Upper lobe of right lung (tissue), 1 donor: Measurements from ENCODE around the gene ATP1B1. TPM values are rescaled to one million over a fixed set of nuclear protein-coding genes. Genes with fewer than 3 reads are reported as not detected.
"Not testable (repeated sequence)": the region's sequence is repeated elsewhere in the genome, so short reads cannot be mapped to it uniquely, and the experiment has no call there.

Experiments
- ATAC-seq: fragments of 200-7000 bp; cut with Tn5 transposase; one replicate; pipeline ENCODE4 v1.9.1; 2020; ENCODE audit warnings: mild to moderate bottlenecking, moderate library complexity
- DNase-seq: peaks from one replicate; pipeline ENCODE4 v3.0.0-alpha.2; 2020
- H3K27ac ChIP-seq: fragments of 200-600 bp; one replicate; pipeline ENCODE4 v1.8.0; 2022
- H3K27me3 ChIP-seq: fragments of 200-600 bp; one replicate; pipeline ENCODE4 v1.8.0; 2022; ENCODE audit warnings: mild to moderate bottlenecking
- H3K36me3 ChIP-seq: fragments of 200-600 bp; one replicate; pipeline ENCODE4 v1.8.0; 2022
- H3K4me1 ChIP-seq: fragments of 200-600 bp; one replicate; pipeline ENCODE4 v1.8.0; 2022
- H3K4me3 ChIP-seq: fragments of 200-600 bp; one replicate; pipeline ENCODE4 v1.8.0; 2022; ENCODE audit warnings: mild to moderate bottlenecking
- H3K9me3 ChIP-seq: fragments of 200-600 bp; one replicate; pipeline ENCODE4 v1.8.0; 2022
- CTCF ChIP-seq: fragments of 200-600 bp; IDR thresholded peaks from one replicate; pipeline ENCODE4 v1.8.0; 2022; ENCODE audit warnings: antibody characterized with exemption
- intact Hi-C: fragments of 100-400 bp; cut with DNase I; formaldehyde crosslinking; loops from one replicate; pipeline ENCODE4 v1.11.0; 2022
- total RNA-seq: library from RNA; stranded (reverse); fragmentation: NEBNext Ultra II Directional; extraction: Animal tissue kit (Norgen Biotek cat#: 25700); gene quantifications from one replicate; pipeline ENCODE4 v1.2.1, GENCODE V29; 2021
- donor health status: DM: no; HTN: yes; CAD: no; lungs with severe emphysema.

Gene ATP1B1
- total RNA-seq, 1 donor from 2014 or later, result 192 TPM

- intact Hi-C loops, result no loop called here
- H3K9me3 ChIP-seq, result no peaks in the 10 kb centered on the region
- no peak for TF ChIP-seq CTCF
- H3K27ac ChIP-seq, result no peak overlapping the region
- peaks cover 8% of the 10 kb centered on the region for H3K4me1 ChIP-seq
- H3K4me3 ChIP-seq, result no peak overlapping the region
- ATAC-seq, result no peak
- peaks cover 30% of the 10 kb centered on the region for H3K36me3 ChIP-seq
- no peaks in the 10 kb centered on the region for H3K27me3 ChIP-seq
- no peak for DNase-seq
These were observed 16.5 kb downstream of the ATP1B1 start for GRCh38 chr1:169122976-169123375.

GRCh38 chr1:169124459-169124858 is 18.0 kb downstream of the ATP1B1 start:
- H3K27me3 ChIP-seq, result no peaks in the 10 kb centered on the region
- intact Hi-C loops, result no loop called here
- ATAC-seq, result peak; percentile 69
- no peaks in the 10 kb centered on the region for H3K4me1 ChIP-seq
- H3K36me3 ChIP-seq, result peaks cover 43% of the 10 kb centered on the region
- no peak for DNase-seq
- no peak overlapping the region for H3K27ac ChIP-seq
- no peak overlapping the region for H3K4me3 ChIP-seq
- no peak for TF ChIP-seq CTCF
- no peaks in the 10 kb centered on the region for H3K9me3 ChIP-seq

GRCh38 chr1:169125597-169125996 is 19.1 kb downstream of the ATP1B1 start:
- H3K4me1 ChIP-seq, H3K27ac ChIP-seq, H3K9me3 ChIP-seq, ATAC-seq, intact Hi-C loops, H3K27me3 ChIP-seq, DNase-seq, H3K4me3 ChIP-seq: not testable (repeated sequence)
- peaks cover 43% of the 10 kb centered on the region for H3K36me3 ChIP-seq

- DNase-seq (no peak), ATAC-seq (no peak)
- Histone ChIP-seq H3K4me1 (no peaks in the 10 kb centered on the region), H3K27me3 (no peaks in the 10 kb centered on the region), H3K36me3 (peaks cover 50% of the 10 kb centered on the region), H3K27ac (no peak overlapping the region), H3K9me3 (no peaks in the 10 kb centered on the region), H3K4me3 (no peak overlapping the region)
- intact Hi-C loops, result no loop called here
- no peak for TF ChIP-seq CTCF
These were observed 19.8 kb downstream of the ATP1B1 start for GRCh38 chr1:169126335-169126734.

- no peak for DNase-seq
- H3K4me1 ChIP-seq, result no peaks in the 10 kb centered on the region
- H3K36me3 ChIP-seq, result peaks cover 59% of the 10 kb centered on the region
- intact Hi-C loops, result no loop called here
- no peaks in the 10 kb centered on the region for H3K27me3 ChIP-seq
- ATAC-seq, result no peak
- H3K27ac ChIP-seq, result no peak overlapping the region
- no peak overlapping the region for H3K4me3 ChIP-seq
- no peak for TF ChIP-seq CTCF
- H3K9me3 ChIP-seq, result no peaks in the 10 kb centered on the region
These were observed 20.8 kb downstream of the ATP1B1 start for GRCh38 chr1:169127305-169127704.

GRCh38 chr1:169128562-169128961 is 22.1 kb downstream of the ATP1B1 start:
- Histone ChIP-seq H3K27me3 (no peaks in the 10 kb centered on the region), H3K4me3 (no peak overlapping the region), H3K4me1 (no peaks in the 10 kb centered on the region), H3K36me3 (peaks cover 68% of the 10 kb centered on the region), H3K27ac (no peak overlapping the region), H3K9me3 (no peaks in the 10 kb centered on the region)
- intact Hi-C loops, result no loop called here
- DNase-seq (no peak), ATAC-seq (no peak)
- TF ChIP-seq CTCF, result no peak
